Stomach (tissue), 9 donors: ENCODE data around the gene GRIK2. TPM values are rescaled to one million over a fixed set of nuclear protein-coding genes. Genes with fewer than 3 reads are reported as not detected.

Experiments used
- DNase-seq, 2 donors: peaks; one replicate each; pipeline versions ENCODE4 v3.0.0 to v3.0.0-alpha.2; 2013 to 2019
- H3K27ac ChIP-seq, 5 donors: fragments of 200-600 bp in 4 of 5; sonication (generic) in 4 of 5; one replicate each; pipeline ENCODE4 v1.5.1; 2013 to 2019; ENCODE audit warnings: mild to moderate bottlenecking in 1 of 5, moderate library complexity in 1 of 5
- H3K27me3 ChIP-seq, 3 donors: fragments of 200-600 bp; sonication (generic); one replicate each; pipeline ENCODE4 v1.5.1; 2017 to 2019; ENCODE audit warnings: mixed run types in 1 of 3
- H3K36me3 ChIP-seq, 4 donors: fragments of 200-600 bp; sonication (generic); 1 replicate in 3 of 4; 2 replicates in 1 of 4; pipeline ENCODE4 v1.5.1; 2016 to 2019
- H3K4me1 ChIP-seq, 4 donors: fragments of 200-600 bp; sonication (generic); one replicate each; pipeline ENCODE4 v1.5.1; 2016 to 2019
- H3K4me3 ChIP-seq, 4 donors: fragments of 200-600 bp; sonication (generic) in 3 of 4; one replicate each; pipeline ENCODE4 v1.5.1; 2016 to 2019; ENCODE audit warnings: mild to moderate bottlenecking in 1 of 4
- H3K9me3 ChIP-seq, 4 donors: fragments of 200-600 bp; sonication (generic); one replicate each; pipeline ENCODE4 v1.5.1; 2016 to 2019
- EP300 ChIP-seq: sonication (generic); formaldehyde crosslinking; IDR thresholded peaks from one replicate; pipeline ENCODE4 v1.6.1; 2017; ENCODE audit warnings: antibody characterized with exemption
- POLR2A ChIP-seq, 4 donors: fragments of 450-650 bp; IDR thresholded peaks; one replicate each; pipeline ENCODE4 v1.6.1; 2016; ENCODE audit warnings: antibody characterized with exemption in 4 of 4, control low read depth in 2 of 4, mild to moderate bottlenecking in 1 of 4, moderate library complexity in 1 of 4
- POLR2AphosphoS5 ChIP-seq, 3 donors: sonication (generic); formaldehyde crosslinking; IDR thresholded peaks; one replicate each; pipeline ENCODE4 v1.6.1; 2016; ENCODE audit warnings: antibody characterized with exemption in 3 of 3
- WGBS, 5 donors: extraction: QIAGEN DNeasy Blood & Tissue Kit in 3 of 5; methylation state at CpG; one replicate each; pipeline versions ENCODE4 v1.1.5 to v1.1.7; 2013 to 2018; 5-methylcytosine and 5-hydroxymethylcytosine counted together
- intact Hi-C: fragments of 100-400 bp; cut with DNase I; formaldehyde crosslinking; loops from one replicate; pipeline ENCODE4 v1.15.1; 2023; ENCODE audit warnings: low total_unique reads
- polyA plus RNA-seq, 3 donors: library from polyadenylated mRNA; stranded (reverse); fragments of 200-250 nt; gene quantifications; one replicate each; pipeline ENCODE4 v1.2.3, GENCODE V29; 2013
- total RNA-seq, 5 donors: library from RNA; depleted of rRNA; stranded (reverse); fragments of >200 nt; gene quantifications; one replicate each; pipeline versions ENCODE4 v1.1.0 to v1.2.3, GENCODE V29; 2014 to 2016
- TF ChIP-seq, protein P1 (sequence below), 7 experiments: fragments of 450-650 bp in 4 of 7; fragments of 200-600 bp in 3 of 7; sonication (generic) in 3 of 7; IDR thresholded peaks; one replicate each; pipeline ENCODE4 v1.5.1; 2016 to 2019; ENCODE audit warnings: antibody characterized with exemption in 7 of 7, control low read depth in 2 of 7, mild to moderate bottlenecking in 1 of 7
- donor health status: healthy with polysubstance abuse.
- donor health status: Bipolar disorder and iron deficiency.
- donor health status: healthy.

GRIK2 gene
- total and polyA plus RNA-seq, 8 donors = 0.06 to 7.7 (median 0.50) TPM; not detected in 3

DNA sequence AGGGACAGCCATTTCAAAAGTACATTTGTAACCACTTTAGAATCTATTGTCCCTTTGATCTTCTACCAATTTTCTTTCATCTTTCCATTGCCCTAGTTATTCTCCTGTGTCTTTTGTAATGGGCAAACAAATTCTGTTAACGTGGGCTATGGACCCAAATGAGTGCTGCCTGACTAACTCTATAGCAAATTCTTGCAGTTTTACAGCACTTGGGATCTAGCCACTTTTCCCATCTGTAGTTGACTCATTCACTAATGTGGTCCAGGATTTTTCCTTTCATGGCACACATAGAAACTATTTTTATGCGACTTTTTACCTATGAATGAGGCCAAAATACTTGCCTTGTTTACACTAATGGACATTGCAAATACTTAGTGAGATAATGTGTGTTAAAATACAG lies 52.0 kb downstream of the GRIK2 start:
- intact Hi-C loops = no loop called here
- H3K27ac ChIP-seq = no peak overlapping the region
- H3K27me3 ChIP-seq = no peaks in the 10 kb centered on the region
- H3K4me3 ChIP-seq = no peak overlapping the region
- WGBS, 5 donors = 45 to 57% (median 51%) methylated on average over 2 of the region's 2 CpGs
- no peaks in the 10 kb centered on the region for H3K36me3 ChIP-seq
- no peak for TF ChIP-seq POLR2AphosphoS5 (IDR thresholded peaks at IDR 0.05)
- TF ChIP-seq, protein P1, sequence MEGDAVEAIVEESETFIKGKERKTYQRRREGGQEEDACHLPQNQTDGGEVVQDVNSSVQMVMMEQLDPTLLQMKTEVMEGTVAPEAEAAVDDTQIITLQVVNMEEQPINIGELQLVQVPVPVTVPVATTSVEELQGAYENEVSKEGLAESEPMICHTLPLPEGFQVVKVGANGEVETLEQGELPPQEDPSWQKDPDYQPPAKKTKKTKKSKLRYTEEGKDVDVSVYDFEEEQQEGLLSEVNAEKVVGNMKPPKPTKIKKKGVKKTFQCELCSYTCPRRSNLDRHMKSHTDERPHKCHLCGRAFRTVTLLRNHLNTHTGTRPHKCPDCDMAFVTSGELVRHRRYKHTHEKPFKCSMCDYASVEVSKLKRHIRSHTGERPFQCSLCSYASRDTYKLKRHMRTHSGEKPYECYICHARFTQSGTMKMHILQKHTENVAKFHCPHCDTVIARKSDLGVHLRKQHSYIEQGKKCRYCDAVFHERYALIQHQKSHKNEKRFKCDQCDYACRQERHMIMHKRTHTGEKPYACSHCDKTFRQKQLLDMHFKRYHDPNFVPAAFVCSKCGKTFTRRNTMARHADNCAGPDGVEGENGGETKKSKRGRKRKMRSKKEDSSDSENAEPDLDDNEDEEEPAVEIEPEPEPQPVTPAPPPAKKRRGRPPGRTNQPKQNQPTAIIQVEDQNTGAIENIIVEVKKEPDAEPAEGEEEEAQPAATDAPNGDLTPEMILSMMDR (IDR thresholded peaks at IDR 0.05) = no peak
- no peak for TF ChIP-seq EP300
- H3K4me1 ChIP-seq = no peaks in the 10 kb centered on the region
- DNase-seq = no peak
- H3K9me3 ChIP-seq = no peaks in the 10 kb centered on the region

DNA sequence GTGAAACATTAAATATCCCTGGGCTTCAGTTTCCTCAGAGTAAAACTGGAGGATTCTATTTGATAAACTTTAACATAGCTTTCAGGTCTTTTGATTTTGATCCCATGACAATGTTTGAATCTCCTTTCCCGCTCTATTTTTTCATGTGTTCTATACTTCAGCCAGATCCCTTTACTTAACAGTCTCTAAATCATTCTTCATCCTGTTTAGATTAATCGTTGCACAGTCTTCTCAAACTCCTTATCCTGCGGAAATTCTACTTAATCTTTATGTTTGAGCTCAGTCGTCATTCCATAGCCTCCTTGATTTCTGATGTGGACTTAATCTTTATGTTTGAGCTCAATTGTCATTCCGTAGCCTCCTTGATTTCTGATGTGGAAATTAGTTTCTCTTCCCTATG lies 57.4 kb downstream of the GRIK2 start:
- 53 to 73% (median 66%) methylated on average over 5 of the region's 5 CpGs for WGBS, 5 donors
- H3K27me3 ChIP-seq = no peaks in the 10 kb centered on the region

DNA sequence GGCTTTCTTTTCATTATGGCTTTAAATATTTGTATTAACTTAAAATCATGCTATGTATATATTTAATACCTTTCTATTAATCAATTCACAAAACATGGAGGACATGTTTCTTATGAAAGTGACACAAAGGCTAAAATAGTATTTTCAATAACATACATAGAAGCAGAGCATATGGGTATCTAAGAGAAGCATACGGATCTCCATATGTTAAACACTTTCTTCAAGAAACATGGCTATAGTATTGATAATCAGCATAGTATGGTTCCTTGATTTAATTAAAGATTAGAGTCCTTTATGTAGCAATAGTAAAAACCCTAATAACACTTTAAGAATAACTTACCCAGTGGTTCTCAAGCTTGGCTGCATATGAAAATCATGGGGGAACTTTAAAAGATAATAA lies 58.5 kb downstream of the GRIK2 start:
- DNase-seq = no peak
- intact Hi-C loops = no loop called here
- 84 to 92% (median 91%) methylated on average over 1 of the region's 1 CpG for WGBS, 5 donors

More for the DNA sequence above, 57.4 kb downstream of the GRIK2 start:
- no peak for DNase-seq
- intact Hi-C loops = no loop called here
- no peaks in the 10 kb centered on the region for H3K9me3 ChIP-seq
- no peaks in the 10 kb centered on the region for H3K4me1 ChIP-seq
- H3K36me3 ChIP-seq = no peaks in the 10 kb centered on the region
- no peak for TF ChIP-seq POLR2A (IDR thresholded peaks at IDR 0.05)
- no peak for TF ChIP-seq POLR2AphosphoS5 (IDR thresholded peaks at IDR 0.05)
- no peak for TF ChIP-seq EP300
- no peak overlapping the region for H3K27ac ChIP-seq
- H3K4me3 ChIP-seq = no peak overlapping the region

DNA sequence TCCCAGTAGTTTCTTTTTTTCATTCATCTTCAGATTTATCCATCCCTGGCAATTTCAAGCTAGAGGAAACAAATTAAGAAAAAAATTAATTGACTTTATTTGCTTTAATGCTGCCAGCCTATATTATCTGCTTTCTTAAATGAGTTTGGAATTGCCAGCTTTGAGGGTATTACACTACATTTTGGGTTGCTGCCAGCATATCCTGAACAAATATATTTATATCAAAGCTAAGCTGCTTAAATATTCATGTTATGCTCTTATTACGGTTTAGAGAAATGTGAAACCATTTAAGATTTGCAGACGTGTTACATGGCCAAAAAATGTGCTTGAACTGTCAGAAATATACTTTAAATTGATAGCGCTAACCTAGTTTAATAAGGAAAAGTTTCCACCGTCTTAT lies 59.7 kb downstream of the GRIK2 start:
- WGBS, 5 donors = 64 to 76% (median 73%) methylated on average over 4 of the region's 4 CpGs
- intact Hi-C loops = no loop called here
- Histone ChIP-seq H3K4me1 (no peaks in the 10 kb centered on the region), H3K27ac (no peak overlapping the region), H3K27me3 (no peaks in the 10 kb centered on the region), H3K36me3 (no peaks in the 10 kb centered on the region), H3K9me3 (no peaks in the 10 kb centered on the region), H3K4me3 (no peak overlapping the region)
- TF ChIP-seq, protein P1 (IDR thresholded peaks at IDR 0.05) = no peak
- TF ChIP-seq POLR2A (IDR thresholded peaks at IDR 0.05) (no peak), POLR2AphosphoS5 (IDR thresholded peaks at IDR 0.05) (no peak), EP300 (no peak)
- peak in 1 of 2 donors; percentile 3 for DNase-seq

More for the DNA sequence above, 58.5 kb downstream of the GRIK2 start:
- Histone ChIP-seq H3K27ac (no peak overlapping the region), H3K36me3 (no peaks in the 10 kb centered on the region), H3K27me3 (no peaks in the 10 kb centered on the region), H3K4me3 (no peak overlapping the region), H3K4me1 (no peaks in the 10 kb centered on the region), H3K9me3 (no peaks in the 10 kb centered on the region)
- no peak for TF ChIP-seq EP300
- TF ChIP-seq POLR2AphosphoS5 (IDR thresholded peaks at IDR 0.05) = no peak
- TF ChIP-seq, protein P1 (IDR thresholded peaks at IDR 0.05) = no peak
- TF ChIP-seq POLR2A (IDR thresholded peaks at IDR 0.05) = no peak

DNA sequence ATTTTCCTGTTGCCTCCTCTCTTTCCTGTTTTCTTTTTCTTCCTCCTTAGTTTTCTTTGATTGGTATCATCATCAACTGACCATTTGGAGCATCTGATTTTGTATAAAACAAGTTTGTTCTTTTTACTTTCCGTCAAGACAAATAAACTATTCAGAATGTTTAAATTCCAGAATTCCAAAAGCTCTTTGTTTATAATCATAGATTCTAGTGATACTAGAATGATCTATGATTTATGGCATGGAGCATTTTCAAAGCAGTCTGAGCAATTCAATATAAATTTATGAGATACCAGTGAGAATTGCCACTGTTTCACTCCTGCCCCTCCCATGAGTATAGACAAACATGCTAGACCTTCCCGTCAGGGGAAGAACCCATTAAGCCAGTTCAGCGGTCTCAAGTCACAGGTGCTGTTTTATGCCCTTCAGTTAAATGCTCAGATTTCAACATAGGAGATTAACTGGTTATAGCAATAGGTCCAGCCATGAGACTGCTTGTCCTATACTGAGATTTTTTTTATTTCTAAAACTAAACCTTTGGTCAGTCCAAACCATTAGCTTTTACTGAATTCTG lies 60.7 kb downstream of the GRIK2 start:
- no peaks in the 10 kb centered on the region for H3K27me3 ChIP-seq
- H3K36me3 ChIP-seq = no peaks in the 10 kb centered on the region
- H3K4me3 ChIP-seq = no peak overlapping the region
- DNase-seq = no peak
- H3K27ac ChIP-seq = no peak overlapping the region
- intact Hi-C loops = no loop called here
- 39 to 50% (median 42%) methylated on average over 3 of the region's 3 CpGs for WGBS, 5 donors
- no peaks in the 10 kb centered on the region for H3K4me1 ChIP-seq
- no peaks in the 10 kb centered on the region for H3K9me3 ChIP-seq
- no peak for TF ChIP-seq EP300
- no peak for TF ChIP-seq POLR2AphosphoS5 (IDR thresholded peaks at IDR 0.05)
- TF ChIP-seq, protein P1 (IDR thresholded peaks at IDR 0.05) = no peak
- TF ChIP-seq POLR2A (IDR thresholded peaks at IDR 0.05) = no peak
